KMS-11 (cell line): ENCODE results near the gene MYH15.

Experiments
- H2AFZ ChIP-seq: fragments of 200-600 bp; sonication (generic); 2 replicates; pipeline ENCODE4 v1.6.1; 2016; ENCODE audit warnings: antibody characterized with exemption, mixed run types, low read depth
- H3K27ac ChIP-seq: fragments of 200-600 bp; sonication (generic); 2 replicates; pipeline ENCODE4 v1.6.1; 2016; ENCODE audit warnings: mild to moderate bottlenecking, mixed run types
- H3K27me3 ChIP-seq: fragments of 200-600 bp; sonication (generic); 2 replicates; pipeline ENCODE4 v1.6.1; 2017; ENCODE audit warnings: mild to moderate bottlenecking, low read depth, mixed run types, moderate library complexity; ENCODE audit not compliant: insufficient read depth
- H3K36me3 ChIP-seq: fragments of 200-600 bp; sonication (generic); 2 replicates; pipeline ENCODE4 v1.6.1; 2017; ENCODE audit warnings: mild to moderate bottlenecking, mixed run types; ENCODE audit not compliant: insufficient read depth
- H3K4me1 ChIP-seq: fragments of 200-600 bp; sonication (generic); 2 replicates; pipeline ENCODE4 v1.6.1; 2016; ENCODE audit warnings: mild to moderate bottlenecking, low read depth, mixed run types; ENCODE audit not compliant: poor library complexity, severe bottlenecking
- H3K4me2 ChIP-seq: fragments of 200-600 bp; sonication (generic); 2 replicates; pipeline ENCODE4 v1.7.0; 2016; ENCODE audit warnings: mild to moderate bottlenecking, mixed run types
- H3K4me3 ChIP-seq: fragments of 200-600 bp; sonication (generic); IDR thresholded peaks from 2 replicates; pipeline ENCODE4 v1.6.1; 2017; ENCODE audit warnings: low read depth, low read length, mixed read lengths; ENCODE audit not compliant: insufficient read depth
- H3K79me2 ChIP-seq: fragments of 200-600 bp; sonication (generic); 2 replicates; pipeline ENCODE4 v1.6.1; 2016; ENCODE audit warnings: low read depth, mixed run types; ENCODE audit not compliant: insufficient read depth
- H3K9ac ChIP-seq: fragments of 200-600 bp; sonication (generic); 2 replicates; pipeline ENCODE4 v1.6.1; 2016; ENCODE audit warnings: mild to moderate bottlenecking, mixed run types
- H4K20me1 ChIP-seq: fragments of 200-600 bp; sonication (generic); 2 replicates; pipeline ENCODE4 v1.6.1; 2016; ENCODE audit warnings: mild to moderate bottlenecking, mixed run types; ENCODE audit not compliant: insufficient read depth
- TF ChIP-seq, protein P1 (sequence below): fragments of 200-600 bp; sonication (generic); conservative IDR thresholded peaks from 2 replicates; pipeline ENCODE4 v1.6.1; 2017; ENCODE audit warnings: low read depth, mild to moderate bottlenecking, antibody characterized with exemption, low read length, moderate library complexity, mixed read lengths

Gene MYH15

DNA sequence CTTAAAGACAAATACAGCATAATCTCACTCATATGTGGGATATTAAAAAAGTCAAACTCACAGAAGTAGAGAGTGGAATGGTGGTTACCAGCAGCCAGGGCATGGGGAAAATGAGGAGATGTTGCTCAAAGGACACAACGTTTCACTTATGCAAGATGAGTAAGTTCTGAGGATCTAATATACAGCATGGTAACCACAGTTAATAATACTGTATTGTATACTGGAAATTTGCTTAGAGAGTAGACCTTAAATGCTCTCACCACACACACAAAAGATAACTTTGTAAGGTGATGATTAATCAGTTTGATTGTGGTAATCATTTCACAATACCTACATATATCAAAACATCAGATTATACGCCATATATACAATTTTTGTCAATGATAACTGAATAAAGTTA is 60.0 kb downstream of the MYH15 start:
- no peak overlapping the region for H2AFZ ChIP-seq
- H3K27ac ChIP-seq, result no peak overlapping the region
- H3K79me2 ChIP-seq, result no peaks in the 10 kb centered on the region
- TF ChIP-seq, protein P1, sequence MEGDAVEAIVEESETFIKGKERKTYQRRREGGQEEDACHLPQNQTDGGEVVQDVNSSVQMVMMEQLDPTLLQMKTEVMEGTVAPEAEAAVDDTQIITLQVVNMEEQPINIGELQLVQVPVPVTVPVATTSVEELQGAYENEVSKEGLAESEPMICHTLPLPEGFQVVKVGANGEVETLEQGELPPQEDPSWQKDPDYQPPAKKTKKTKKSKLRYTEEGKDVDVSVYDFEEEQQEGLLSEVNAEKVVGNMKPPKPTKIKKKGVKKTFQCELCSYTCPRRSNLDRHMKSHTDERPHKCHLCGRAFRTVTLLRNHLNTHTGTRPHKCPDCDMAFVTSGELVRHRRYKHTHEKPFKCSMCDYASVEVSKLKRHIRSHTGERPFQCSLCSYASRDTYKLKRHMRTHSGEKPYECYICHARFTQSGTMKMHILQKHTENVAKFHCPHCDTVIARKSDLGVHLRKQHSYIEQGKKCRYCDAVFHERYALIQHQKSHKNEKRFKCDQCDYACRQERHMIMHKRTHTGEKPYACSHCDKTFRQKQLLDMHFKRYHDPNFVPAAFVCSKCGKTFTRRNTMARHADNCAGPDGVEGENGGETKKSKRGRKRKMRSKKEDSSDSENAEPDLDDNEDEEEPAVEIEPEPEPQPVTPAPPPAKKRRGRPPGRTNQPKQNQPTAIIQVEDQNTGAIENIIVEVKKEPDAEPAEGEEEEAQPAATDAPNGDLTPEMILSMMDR, result no peak
- no peak overlapping the region for H3K4me3 ChIP-seq
- H3K9ac ChIP-seq, result no peak overlapping the region
- no peaks in the 10 kb centered on the region for H4K20me1 ChIP-seq
- H3K4me2 ChIP-seq, result no peak overlapping the region
- H3K36me3 ChIP-seq, result no peaks in the 10 kb centered on the region
- H3K27me3 ChIP-seq, result no peaks in the 10 kb centered on the region
- H3K4me1 ChIP-seq, result no peaks in the 10 kb centered on the region

DNA sequence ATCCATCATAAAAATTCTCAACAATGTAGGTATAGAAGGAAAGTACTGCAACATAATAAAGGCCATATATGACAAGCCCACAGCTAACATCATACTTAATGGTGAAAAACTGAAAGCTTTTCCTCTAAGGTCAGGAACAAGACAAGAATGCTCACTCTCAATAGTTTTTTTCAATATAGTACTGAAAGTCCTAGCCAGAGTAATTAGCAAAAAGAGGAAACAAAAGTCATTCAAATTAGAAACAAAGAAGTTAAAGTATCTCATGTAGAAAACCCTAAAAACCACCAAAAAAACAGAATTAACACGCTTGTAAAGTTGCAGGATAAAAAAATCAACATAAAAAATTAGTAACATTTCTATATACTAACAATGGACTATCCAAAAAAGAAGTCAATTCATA is 61.8 kb downstream of the MYH15 start:
- no peak overlapping the region for H3K9ac ChIP-seq

DNA sequence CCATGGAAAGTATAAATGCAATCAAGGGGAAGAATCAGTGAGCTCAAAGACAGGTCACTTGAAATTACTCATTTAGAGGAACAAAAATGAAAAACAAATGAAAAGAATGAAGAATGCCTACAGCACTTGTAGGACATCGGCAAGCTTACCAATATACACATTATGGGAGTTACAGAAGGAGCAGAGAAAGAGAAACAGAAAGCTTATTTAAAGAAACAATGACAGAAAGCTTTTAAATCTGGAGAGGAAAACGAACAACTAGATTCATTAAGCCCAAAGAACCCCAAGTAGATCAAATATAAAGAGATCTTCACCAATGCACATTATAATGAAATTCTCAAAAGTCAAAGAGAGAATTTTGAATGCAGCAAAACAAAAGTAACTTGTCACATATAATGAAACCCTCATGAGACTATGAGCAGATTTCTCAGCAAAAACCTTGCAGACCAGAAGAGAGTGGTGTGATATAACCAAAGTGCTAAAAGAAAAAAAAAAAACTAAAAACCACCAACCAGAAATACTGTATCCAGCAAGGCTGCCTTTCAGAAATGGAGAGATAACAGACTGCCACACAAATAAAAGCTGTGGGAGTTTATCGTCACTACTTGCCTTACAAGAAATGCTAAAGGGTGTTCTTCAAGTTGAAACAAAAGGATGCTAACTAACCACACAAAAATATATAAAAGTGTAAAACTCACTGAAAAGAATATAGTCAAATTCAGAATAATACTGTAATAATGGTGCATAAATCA is 63.1 kb downstream of the MYH15 start:
- TF ChIP-seq, protein P1, result no peak
- no peak overlapping the region for H3K4me3 ChIP-seq
- no peaks in the 10 kb centered on the region for H3K4me1 ChIP-seq
- no peak overlapping the region for H2AFZ ChIP-seq
- no peaks in the 10 kb centered on the region for H3K79me2 ChIP-seq
- H3K4me2 ChIP-seq, result no peak overlapping the region
- H4K20me1 ChIP-seq, result no peaks in the 10 kb centered on the region
- H3K27ac ChIP-seq, result no peak overlapping the region
- H3K9ac ChIP-seq, result no peak overlapping the region
- no peaks in the 10 kb centered on the region for H3K36me3 ChIP-seq
- H3K27me3 ChIP-seq, result no peaks in the 10 kb centered on the region

More for the DNA sequence above, 61.8 kb downstream of the MYH15 start:
- H2AFZ ChIP-seq, result no peak overlapping the region
- H3K79me2 ChIP-seq, result no peaks in the 10 kb centered on the region
- TF ChIP-seq, protein P1, result no peak
- H3K27ac ChIP-seq, result no peak overlapping the region
- no peak overlapping the region for H3K4me2 ChIP-seq
- H3K4me1 ChIP-seq, result no peaks in the 10 kb centered on the region
- H3K27me3 ChIP-seq, result no peaks in the 10 kb centered on the region
- H3K4me3 ChIP-seq, result no peak overlapping the region
- H3K36me3 ChIP-seq, result no peaks in the 10 kb centered on the region
- H4K20me1 ChIP-seq, result no peaks in the 10 kb centered on the region

DNA sequence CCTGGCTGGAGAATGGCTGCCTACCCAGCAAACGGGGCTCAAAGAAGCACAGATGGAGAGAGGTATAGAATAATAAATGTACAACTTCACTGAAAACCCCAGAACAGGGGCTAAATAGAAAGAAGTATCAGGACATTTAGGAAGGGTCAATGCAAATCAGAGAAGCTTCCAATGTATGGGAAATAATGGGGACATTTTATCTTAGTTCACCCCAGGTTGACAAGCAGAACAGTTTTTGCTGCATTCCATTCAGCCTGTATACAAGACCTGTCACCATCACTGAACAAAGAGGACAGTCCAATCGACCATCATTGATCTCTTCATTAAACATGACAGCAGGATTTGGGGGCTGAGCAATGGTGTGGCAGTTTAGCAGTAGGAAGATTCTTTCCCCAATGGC is 68.1 kb downstream of the MYH15 start:
- Histone ChIP-seq H4K20me1 (no peaks in the 10 kb centered on the region), H3K27ac (no peak overlapping the region), H3K4me2 (no peak overlapping the region), H3K36me3 (no peaks in the 10 kb centered on the region), H3K4me1 (no peaks in the 10 kb centered on the region), H3K27me3 (no peaks in the 10 kb centered on the region), H2AFZ (no peak overlapping the region), H3K79me2 (no peaks in the 10 kb centered on the region), H3K4me3 (no peak overlapping the region), H3K9ac (no peak overlapping the region)
- TF ChIP-seq, protein P1, result no peak
